ENCODE results near the gene SLC26A1.

SLC26A1 gene, protein sequence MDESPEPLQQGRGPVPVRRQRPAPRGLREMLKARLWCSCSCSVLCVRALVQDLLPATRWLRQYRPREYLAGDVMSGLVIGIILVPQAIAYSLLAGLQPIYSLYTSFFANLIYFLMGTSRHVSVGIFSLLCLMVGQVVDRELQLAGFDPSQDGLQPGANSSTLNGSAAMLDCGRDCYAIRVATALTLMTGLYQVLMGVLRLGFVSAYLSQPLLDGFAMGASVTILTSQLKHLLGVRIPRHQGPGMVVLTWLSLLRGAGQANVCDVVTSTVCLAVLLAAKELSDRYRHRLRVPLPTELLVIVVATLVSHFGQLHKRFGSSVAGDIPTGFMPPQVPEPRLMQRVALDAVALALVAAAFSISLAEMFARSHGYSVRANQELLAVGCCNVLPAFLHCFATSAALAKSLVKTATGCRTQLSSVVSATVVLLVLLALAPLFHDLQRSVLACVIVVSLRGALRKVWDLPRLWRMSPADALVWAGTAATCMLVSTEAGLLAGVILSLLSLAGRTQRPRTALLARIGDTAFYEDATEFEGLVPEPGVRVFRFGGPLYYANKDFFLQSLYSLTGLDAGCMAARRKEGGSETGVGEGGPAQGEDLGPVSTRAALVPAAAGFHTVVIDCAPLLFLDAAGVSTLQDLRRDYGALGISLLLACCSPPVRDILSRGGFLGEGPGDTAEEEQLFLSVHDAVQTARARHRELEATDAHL

DNA sequence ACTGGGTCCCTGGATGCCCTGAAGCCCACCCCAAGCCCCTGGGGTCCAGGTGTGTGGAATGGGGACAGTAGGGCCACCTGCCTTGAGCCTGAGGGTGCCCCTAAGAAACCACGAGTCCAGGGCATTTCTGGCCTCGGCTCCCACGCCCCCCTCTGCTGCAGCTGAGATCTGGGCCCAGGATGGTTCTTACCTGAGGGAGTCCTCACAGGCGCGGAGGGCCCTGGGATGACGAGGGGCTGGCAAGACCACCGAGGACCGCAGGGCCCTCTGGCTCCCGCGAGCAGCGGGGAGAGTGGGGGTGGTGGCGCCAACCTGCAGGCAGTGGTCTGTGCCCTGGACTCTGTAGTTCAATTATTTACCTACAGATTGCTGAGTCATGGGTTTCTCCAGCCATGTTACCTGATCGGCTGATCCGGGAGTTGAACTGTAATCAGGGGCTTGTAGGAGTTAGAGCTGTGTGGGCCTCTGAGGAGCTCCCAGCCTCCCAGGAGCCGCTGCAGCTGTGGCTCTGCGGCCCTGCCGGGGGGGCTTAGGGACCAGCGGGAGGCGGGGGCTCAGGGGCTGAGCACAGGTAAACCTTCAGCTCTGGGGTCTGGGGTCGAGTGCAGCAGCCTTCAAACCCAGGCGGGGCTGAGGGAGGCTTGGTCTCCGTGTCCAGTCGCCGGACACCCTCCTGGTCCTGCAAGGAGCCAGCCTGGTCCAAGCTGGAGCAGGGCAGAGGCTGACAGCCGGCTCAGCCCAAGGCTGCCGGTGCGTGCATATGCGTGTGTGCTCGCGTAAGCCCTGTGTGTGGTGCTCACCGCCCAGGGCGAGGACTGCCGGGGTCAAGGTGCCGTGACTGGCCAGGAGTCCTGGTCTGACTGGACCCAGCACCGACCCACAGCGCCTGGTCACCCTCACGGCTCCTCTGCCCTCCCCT, at the start of gene SLC26A1:
TSS of gene SLC26A1 (minus strand) at position 294 of the 919 bp plus-strand sequence. CDS start 1,701 bp downstream, outside the sequence.
- DNase-seq (ENCODE audit: low read depth), result no peak

DNA sequence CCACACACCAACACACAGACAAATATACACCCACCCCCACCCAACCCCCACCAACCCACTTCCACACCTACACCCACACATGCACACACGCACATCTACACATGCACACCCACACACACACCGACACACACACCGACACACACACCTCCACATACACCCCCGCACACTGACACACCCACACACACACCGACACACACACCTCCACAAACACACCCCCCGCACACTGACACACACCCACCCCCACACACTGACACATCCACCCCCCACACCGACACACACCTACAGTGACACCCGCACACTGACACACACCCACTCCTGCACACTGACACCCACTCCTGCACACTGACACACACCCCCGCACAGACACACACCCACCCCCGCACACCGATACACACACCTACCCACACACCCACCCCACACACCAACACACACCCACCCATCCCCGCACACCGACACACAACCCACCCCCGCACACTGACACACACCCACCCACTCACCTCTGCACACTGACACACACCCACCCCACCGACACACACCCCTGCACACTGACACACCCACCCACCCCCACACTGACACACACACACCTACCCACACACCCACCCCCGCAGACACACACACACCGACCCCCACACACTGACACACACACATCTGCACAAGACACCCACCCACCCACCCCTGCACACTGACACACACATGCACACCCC, 49.3 kb upstream of the SLC26A1 start:
- no peak for DNase-seq (ENCODE audit: low read depth)

DNA sequence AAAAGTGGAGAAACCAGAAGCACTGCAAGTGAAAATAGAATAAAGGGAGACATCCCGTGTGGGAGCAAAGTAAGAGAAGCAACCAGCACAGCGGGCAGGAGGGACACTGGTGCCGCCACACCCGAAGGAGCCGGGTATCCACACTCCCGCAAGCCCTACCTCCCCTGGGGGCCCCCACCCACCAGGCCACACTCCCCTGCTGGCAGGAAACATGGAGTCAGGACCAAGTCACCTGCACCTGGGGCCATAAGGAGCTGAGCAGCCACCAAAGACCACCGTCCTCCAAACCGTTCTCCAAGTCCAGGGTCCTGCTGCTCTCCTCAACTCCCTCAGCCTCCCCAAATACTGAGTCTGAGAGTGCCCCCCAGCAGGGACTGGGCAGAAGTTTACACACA, 48.7 kb upstream of the SLC26A1 start:
- no peak for DNase-seq (ENCODE audit: low read depth)

DNA sequence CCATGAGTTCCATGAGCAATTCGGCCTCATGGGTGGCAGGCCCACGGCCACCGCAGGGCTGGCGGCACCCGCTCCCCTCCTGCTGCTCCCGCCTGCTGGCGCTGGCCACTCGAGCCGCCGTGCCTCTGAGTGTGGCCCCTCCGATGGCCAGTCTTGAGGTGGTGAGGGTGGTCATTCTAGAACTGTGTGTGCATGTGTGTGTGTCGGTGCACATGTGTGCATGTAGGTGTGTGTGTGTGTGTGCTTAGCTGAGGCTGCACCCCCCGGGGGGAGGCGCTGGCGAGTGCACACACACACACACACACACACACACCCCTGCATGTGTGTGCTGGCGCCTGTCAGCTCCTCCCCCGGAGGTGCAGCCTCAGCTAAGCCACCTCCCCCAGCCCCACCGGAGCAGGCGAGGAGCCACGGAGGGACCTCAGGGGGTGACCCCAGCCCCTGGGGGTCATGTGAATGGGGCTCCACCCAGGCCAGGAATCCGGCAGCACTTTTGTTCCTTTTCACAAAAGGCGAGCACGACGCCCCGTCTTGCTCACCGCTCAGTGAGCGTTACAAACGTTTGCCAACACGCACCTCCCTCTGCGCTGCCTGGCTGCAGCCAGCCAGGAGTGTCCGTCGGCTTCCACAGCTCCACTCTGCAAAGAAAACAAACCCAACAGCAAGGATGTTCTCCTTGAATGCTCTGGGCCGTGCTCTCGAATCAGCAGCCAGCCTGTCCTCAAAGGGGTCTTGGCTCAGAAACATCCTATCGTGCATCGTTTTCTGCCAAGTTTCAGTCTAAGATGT, 48.1 kb upstream of the SLC26A1 start:
- no peak for DNase-seq (ENCODE audit: low read depth)

DNA sequence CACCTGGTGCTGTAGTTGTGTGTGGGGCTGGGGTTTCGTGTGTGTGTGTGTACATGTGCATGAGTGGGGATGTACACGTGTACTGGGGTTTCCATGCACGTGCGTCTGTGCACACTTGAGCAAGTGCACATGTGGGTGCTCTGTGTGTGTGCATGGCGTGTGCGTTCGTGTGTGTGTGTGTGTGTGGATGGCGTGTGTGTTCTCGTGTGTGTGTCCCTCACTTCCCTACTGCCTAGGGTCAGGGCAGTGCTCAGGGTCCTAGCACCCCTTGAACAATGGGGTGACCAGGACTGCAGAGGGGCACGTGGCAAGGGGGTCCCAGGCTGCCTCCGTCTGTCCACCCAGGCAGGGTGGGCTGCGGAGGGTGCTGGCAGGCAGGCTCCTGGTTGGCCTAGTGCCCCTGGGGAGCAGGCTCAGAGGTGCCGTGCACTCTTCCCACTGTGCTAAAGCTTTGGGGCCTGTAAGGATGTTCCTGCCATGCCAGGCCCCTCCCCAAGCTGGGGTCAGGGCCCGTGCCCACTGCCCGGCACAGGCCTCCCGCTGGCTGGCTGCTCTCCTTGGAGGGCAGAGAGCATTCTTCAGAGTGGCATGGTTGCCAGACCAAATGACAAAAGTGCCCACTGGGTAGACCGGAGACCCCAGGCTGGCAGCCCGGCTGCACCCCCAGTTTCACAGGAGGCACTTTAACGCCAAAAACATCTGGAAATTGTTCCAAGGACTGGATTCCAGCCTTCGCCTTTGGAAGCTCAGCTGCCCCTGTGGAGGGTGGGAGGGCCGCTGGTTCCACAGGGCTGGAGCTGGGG, 47.3 kb upstream of the SLC26A1 start:
- DNase-seq (ENCODE audit: low read depth), result no peak

DNA sequence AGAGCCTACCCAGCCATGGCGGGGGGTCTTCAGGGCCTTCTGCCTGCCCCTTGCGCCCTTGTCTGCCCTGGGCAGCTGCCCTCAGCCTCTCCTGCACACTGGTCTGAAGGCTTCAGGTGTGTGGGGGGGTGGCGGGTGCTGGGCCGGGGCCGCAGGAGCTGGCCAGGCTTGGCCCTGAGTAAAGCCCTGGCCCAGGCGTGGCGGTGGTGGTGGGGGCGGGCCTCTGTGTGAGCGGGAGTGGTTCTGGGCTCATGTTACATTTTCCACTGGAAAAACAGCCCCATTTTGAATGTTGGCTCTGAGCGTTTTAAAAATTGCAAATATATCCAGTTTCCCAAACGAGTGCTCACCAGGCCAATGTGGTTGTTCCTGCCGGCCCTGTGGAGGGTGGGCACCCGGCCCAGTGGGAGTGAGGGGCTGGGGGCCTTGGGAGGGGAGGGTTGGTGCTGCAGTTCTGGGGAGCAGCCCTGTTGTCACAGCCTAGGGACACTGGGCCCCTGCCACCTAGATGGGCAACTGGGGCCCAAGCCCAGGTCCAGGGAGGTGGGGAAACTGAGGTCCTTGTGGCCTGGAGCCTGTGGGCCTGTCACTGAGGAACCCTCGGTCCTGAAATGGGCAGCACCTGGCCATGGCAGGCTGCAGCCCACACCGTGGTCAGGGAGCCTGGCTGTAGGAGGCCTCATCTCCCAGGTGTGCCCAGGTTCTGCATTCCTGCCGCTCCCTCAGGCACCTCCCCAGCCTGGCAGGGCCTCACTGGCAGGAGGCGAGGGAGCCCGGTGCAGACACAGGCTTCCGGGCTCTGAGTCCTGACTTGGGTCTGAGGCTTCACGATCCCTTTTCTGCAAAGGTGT, 46.5 kb upstream of the SLC26A1 start:
- no peak for DNase-seq (ENCODE audit: low read depth)

DNA sequence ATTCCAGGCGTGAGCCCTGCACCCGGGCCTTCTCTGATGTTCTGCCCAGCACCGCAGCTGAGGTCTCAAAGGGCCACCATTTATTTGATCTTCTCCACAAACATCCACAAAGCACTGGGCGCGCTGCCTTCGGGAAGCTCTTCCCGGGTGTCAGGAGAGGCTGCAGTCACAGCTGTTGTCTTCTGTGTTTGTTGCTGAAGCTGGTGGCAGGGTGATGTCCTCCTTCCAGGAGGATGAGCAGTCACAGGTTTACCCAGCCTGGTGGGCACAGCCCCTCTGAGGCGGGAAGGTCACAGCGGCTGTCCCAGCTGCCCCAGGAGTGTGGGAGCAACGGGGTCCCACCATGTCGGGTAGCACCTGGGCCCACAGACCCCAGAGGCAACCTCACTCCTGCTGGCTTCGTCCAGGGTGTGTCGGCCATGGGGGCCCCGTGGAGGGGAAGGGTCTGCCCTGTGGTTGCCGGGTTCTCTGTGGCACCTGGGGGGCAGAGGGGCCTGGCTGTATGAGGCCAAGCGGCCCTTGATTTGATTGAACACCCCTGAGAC, 45.8 kb upstream of the SLC26A1 start:
- no peak for DNase-seq (ENCODE audit: low read depth)

DNA sequence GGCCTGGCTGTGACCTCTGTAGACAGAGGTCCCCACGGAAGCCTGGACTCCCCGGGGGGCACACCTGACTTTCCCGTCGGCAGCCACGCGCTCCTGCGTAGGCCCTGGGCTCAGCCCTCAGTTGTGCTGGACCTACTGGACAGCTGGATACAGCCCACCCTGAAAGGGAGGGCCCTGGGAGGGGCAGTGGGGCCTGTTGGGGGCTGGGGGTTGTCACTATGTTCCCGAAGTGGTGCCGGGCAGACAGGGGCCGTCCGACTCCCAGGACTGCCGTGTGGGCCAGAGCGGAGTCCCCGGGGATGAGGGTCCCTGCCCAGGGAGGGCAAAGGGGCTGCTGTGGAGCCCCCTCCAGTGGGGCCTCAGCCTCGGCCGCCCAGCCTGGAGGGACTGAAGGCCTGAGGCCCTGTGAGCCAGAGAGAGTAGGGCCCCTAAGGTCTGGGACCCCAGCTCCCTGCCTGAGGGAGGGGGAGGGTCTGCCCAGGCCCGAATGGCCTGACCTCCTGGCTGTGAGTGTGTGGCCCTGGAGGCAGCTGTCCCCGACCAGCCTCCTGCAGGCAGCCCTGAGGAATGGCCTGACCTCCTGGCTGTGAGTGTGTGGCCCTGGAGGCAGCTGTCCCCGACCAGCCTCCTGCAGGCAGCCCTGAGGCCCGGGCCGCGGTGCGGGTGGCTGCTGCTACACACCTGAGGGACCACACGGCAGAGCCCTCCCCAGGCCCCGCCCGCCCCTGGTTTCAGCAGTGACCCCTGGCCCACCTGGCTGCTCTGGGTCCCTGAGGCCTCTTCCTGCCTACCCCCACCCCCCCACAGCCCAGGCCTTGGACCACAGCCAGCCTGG, 44.0 kb upstream of the SLC26A1 start:
- DNase-seq (ENCODE audit: low read depth), result no peak

DNA sequence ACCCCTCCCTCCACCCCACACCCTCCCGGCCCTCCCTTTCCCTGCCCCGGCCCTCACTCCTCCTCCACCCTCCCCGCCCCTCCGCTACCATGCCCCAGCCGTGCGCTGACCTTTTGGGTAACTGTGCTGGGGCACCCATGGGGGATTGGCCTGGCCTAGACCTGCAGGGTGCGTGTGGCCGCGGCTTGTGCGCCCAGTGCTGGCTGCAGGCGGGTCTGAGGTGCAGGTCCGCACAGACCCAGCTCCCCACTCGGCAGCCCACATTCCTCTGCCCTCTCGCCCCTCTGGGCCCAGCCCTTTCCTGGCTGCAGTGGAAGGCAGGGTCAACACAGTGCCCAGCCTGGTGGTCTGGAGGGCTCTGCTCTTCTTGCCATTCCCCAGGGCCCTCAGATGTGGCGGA, 42.9 kb upstream of the SLC26A1 start:
- DNase-seq (ENCODE audit: low read depth), result no peak

DNA sequence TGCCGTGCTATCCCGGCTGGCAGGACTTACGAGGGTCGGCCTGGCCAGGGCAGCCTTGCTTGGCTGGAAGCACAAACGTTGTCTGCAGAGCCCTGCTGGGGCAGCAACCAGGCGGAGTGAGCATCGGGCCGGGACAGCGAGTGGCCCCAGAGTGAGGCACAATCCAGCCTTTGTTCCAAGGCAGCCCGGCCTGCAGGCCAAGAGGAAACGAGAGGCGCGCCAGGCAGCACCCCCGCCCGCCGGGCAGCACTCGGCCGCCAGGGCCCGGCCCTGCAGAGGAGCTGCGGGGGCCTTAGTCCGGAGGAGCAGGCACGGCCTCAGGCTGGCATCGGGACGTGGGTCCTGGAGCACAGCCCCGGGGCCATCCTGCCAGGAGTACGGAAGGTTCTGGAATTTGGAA, 42.3 kb upstream of the SLC26A1 start:
- no peak for DNase-seq (ENCODE audit: low read depth)

DNA sequence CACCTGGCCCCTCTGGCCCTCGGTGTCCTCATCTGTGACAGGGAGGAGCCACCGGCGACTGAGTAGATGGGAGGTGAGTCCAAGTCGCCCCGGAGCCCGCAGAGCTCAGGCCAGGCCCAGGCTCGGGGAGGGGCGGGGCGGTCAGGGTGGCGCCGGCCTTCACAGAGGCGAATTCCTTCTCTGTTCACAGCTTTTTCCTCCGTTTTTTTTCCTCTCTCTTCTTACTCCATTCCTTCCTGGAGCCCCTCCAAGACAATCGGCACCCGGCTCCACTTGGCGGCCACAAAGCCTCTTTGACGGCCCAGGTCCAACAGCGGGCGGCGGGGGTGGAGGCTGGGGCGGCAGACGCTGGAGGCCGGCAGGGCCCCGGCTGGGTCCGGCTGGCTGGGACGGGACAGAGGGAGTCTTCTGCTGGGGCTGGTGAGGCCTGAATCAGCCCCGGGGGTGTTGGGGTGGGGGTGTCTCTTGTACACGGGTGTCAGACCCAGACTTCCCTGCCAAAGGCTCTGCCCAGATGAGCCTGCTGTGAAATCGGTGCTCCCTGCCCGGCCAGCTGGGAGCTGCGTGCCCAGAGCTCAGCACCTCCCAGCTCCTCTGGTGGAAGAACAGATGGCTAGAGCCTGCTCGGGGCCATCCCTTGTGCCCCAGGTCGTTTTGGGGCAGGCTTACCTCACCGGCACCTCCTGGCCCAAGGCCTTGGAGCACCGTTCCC, 40.8 kb upstream of the SLC26A1 start:
- DNase-seq (ENCODE audit: low read depth), result no peak

DNA sequence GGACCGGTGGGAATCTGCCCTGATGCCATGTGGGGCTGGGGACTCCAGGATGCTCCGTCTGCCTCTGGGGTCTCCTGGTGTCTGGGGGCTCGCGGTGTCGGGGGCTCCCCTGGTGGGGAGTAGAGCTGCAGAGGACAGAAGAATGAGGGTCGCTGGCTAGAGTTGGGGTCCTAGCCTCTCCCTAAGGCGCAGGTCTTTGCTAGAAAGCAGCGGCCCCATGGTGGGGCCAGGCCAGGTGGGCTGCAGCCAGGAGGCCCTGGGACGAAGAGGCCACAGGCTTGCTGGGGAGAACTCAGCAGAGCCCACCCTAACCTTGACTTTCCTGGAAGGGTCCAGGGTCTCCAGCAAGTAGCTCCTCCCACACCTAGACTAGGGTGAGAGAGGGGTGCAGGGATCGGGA, 39.7 kb upstream of the SLC26A1 start:
- no peak for DNase-seq (ENCODE audit: low read depth)

DNA sequence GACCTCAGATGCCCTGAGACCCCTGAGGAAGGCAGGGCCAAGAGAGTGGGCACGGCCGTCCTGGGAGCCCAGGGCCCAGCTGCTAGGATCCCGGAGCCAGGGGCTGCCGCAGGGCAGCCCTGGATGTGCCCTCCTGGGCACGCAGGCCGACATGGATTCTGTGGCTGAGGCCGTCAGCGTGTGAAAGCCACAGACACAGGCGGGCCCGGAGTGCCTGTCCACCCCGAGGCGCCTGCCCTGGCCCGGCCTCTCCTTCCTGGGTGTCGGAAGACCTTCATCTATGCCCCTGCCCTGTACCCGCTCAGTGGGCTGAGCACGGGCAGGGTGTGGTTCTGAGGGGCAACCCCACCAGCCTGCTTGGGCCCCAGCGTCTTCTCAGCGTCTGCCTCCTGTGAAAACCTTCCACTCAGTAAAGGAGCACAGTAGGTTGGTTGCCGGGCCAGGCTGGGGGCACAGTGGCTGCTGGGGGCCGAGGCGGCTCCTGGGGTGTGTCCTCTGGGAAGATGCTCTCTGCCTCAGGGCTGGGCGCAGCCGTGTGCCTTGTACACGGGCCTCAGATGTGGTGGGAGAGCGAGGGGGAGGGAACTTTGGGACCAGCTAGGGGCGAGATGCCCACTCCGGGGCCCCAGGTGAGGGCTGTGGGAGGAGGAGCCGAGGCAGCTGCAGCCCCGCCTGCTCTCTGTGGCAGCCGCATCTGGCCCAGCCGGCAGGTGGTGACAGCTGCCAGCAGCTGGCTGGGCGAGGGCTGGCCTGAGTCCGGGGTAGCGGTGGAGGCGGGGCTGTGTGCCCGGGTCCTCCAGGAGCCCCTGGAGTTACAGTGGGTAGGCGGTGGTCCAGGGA, 39.0 kb upstream of the SLC26A1 start:
- no peak for DNase-seq (ENCODE audit: low read depth)

DNA sequence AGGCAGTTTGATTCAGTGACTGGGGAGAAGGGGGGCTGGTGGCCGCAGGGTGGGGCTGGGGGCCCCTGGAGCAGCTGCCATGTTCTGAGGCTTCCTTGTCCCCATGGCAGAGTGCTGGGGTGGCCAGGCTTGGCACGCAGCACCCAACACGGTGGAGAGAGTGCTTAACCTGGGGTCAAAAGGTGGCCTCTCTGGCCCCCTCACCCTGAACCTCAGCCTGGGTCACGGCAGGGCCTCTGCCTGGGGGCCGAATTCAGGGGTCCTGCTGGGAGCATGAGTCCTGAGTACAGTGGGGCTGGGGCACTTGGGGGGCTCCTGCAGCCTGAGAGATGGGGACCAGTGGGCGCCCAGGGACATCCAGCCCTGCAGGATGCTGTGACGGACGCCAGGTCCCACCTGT, 38.1 kb upstream of the SLC26A1 start:
- no peak for DNase-seq (ENCODE audit: low read depth)

DNA sequence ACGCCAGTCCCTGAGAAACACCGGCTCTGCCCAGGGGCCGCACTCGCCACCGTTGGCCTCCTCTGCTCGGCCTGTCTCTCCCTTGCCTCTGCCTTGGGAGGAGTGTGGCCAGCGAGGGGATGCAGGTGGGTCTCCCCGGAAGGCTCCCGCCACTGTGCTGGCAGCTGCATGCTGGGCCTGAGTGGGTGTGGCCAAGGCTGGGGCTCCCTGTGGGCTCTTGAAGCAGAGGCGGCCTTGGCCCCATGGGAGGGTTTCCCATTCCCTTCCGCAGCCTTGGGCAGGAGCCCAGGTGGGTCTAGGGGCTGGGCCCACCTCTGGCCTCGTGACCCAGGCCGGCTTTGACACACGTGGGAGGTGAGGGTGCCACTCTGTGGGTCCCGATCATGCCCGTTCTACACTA, 37.4 kb upstream of the SLC26A1 start:
- DNase-seq (ENCODE audit: low read depth), result no peak

DNA sequence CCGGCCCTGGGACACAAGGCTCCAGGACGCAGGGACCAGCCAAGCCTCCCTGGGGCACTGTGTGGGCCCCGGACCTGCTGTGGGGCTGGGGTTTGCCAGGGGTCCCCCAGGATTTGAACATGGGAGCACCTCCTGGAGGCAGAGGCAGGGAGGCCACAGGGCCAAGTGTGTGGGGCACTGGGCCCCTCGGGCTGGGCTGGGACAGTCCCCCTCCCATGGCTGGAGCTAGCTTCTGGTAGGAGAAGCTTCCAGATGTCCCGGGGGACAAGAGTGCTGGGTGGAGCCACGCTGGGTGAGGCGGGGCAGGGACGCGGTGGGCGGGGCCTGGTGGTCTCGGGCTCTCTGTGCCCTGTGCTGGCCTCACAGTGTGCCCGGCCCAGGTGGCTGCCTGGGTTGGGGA, 36.8 kb upstream of the SLC26A1 start:
- no peak for DNase-seq (ENCODE audit: low read depth)

Data from activated gamma-delta T cell treated with anti-CD3 and anti-CD28 coated beads, Interleukin-2, amount 50 U/mL, for 16 hours (primary cell).